Measurements from ENCODE around the gene ZNF132.

GRCh38 chr19:58409010-58409790 is 30.8 kb downstream of the ZNF132 start:
- no peak for TF ChIP-seq CTCF (conservative IDR thresholded peaks at IDR 0.05 in 1 of 2, IDR thresholded peaks at IDR 0.05 in 1 of 2; ENCODE audit: extremely low read depth in 1 of 2, insufficient read depth in 1 of 2, low read depth in 1 of 2, low read length in 2 of 2)
- no peak for TF ChIP-seq EZH2 (IDR thresholded peaks at IDR 0.05; ENCODE audit: borderline replicate concordance, low read length)

Measured in mammary epithelial cell (primary cell).